ENCODE results near the gene EVC2. TPM values are rescaled to one million over a fixed set of nuclear protein-coding genes. Genes with fewer than 3 reads are reported as not detected.

EVC2 gene
- total RNA-seq, 2 experiments from 2014 or later, result 0.68 to 0.69 TPM

DNA sequence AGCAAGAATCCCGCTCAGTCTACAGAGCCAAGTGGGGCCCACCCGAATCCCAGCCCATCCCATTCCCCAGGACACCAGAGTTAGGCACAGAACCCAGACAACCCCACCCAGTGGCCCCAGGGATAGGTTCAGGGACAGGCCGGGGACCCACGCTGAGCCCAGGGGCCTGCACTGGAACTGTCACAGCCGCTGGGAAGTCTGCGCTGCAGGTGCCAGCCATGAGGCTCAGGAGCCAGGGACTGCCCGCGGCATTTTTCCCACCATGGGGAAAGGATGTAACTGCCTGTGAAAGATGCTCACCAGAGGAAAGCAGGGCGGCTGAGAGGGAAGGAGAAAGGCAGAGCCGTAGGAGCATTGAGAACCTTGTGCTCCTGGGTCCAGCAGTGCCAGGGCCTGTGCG, 12.0 kb downstream of the EVC2 start:
- Mint-ChIP-seq H3K27ac (no peak overlapping the region), H3K4me1 (no peaks in the 10 kb centered on the region), H3K4me3 (no peak overlapping the region), H3K9me3 (peaks cover 2% of the 10 kb centered on the region), H3K36me3 (no peaks in the 10 kb centered on the region), H3K27me3 (no peaks in the 10 kb centered on the region)
- DNase-seq, result no peak
- POLR2A ChIA-PET, result no interaction called here
- ATAC-seq (ENCODE audit: low read depth), result no peak

DNA sequence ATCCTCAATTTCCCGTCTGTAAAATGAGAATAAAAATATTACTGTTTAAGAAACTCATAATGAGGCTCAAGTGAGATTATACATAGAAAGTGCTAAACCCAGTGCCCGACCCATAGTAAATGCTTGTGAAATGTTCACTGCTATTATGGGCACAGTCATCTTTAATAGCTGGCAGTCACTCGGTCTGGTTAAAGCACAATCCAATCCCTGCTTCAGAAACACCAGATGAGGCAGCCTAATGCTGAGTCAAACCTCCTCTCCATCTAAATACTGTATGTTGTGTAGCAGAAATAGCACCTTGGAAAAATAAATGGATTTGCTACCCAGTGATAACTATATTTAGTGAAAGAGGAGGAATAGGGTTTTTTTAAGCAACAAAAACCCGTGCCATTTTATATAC, 14.5 kb downstream of the EVC2 start:
- peaks cover 4% of the 10 kb centered on the region for H3K27me3 Mint-ChIP-seq
- DNase-seq (no peak), ATAC-seq (ENCODE audit: low read depth) (no peak)
- H3K36me3 Mint-ChIP-seq, result no peaks in the 10 kb centered on the region
- no peaks in the 10 kb centered on the region for H3K9me3 Mint-ChIP-seq
- POLR2A ChIA-PET, result no interaction called here
- H3K27ac Mint-ChIP-seq, result no peak overlapping the region
- H3K4me3 Mint-ChIP-seq, result no peak overlapping the region
- no peaks in the 10 kb centered on the region for H3K4me1 Mint-ChIP-seq

DNA sequence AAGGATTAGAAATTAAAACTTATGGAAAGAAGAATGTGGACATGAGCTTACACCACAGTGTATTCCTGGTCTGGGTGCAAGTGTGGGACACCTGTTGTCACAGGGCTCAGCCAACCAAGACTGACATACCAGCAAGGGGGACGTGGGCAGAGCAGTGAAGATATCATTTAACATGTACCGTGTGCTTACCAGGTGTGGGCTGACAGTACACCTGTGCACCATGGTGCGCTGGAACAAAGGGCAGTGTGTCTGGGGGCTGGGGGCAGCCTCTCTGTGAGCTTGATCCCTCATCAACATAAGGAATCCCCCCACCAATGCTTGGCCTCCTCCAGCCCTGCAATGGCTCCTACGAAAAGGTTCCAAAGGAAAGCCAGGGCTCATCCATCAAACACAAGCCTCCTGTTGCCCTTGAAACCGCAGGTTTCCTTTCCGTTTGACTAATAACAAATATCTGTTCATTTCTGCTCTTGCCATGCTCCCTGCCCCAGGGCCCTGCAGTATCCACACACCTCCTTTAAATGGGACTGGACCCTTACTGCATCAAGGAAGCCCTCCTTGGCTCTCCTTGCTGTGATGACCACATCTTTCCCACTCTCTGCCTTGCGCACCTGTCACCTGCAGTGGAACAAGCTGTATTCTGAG, 16.7 kb downstream of the EVC2 start:
- H3K4me1 Mint-ChIP-seq, result no peaks in the 10 kb centered on the region
- no peak for ATAC-seq (ENCODE audit: low read depth)
- no peak for DNase-seq
- H3K27ac Mint-ChIP-seq, result no peak overlapping the region
- POLR2A ChIA-PET, result no interaction called here
- H3K4me3 Mint-ChIP-seq, result no peak overlapping the region
- H3K9me3 Mint-ChIP-seq, result no peaks in the 10 kb centered on the region
- H3K27me3 Mint-ChIP-seq, result peaks cover 4% of the 10 kb centered on the region
- no peaks in the 10 kb centered on the region for H3K36me3 Mint-ChIP-seq

DNA sequence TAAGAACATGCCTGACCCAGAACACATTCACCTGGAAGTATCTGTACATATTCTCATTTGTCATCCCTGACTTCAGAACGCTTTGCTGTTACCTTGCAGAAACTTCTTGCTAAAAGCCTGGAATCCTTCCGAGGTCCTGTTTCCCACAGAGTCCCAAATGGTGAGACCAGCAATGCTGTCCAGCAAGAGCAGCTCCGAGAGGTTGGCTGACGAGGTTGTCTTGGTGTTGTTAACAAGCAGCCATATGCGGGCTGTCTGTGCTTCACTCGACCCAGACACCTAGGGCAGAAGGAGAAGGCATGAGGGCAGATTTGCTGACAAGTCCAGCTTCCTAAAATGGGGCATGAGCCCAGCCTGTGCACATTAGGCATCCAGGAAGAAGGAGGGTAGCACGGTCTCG, 19.3 kb downstream of the EVC2 start:
- H3K27me3 Mint-ChIP-seq, result peaks cover 4% of the 10 kb centered on the region
- ATAC-seq (ENCODE audit: low read depth), result no peak
- POLR2A ChIA-PET, result no interaction called here
- H3K9me3 Mint-ChIP-seq, result no peaks in the 10 kb centered on the region
- no peak overlapping the region for H3K4me3 Mint-ChIP-seq
- H3K36me3 Mint-ChIP-seq, result no peaks in the 10 kb centered on the region
- DNase-seq, result no peak
- no peaks in the 10 kb centered on the region for H3K4me1 Mint-ChIP-seq
- H3K27ac Mint-ChIP-seq, result no peak overlapping the region

DNA sequence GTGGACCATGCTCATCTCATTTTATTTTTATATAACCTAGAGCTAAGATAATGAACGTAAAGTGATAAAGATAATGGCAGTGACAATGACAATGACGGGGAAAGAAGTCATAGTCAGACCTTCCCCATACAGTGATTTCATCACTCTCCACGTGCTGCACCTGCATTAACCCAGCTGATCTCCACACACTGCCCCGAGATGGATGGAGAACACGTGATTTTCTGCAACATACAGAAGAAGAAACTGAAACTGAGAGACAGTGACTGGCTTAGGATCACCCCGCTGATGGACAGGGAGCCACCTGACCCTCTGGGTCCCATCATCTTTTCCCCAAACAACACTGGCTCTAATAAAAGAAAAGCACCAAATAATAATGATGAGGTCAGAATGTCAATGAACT, 22.0 kb downstream of the EVC2 start:
- DNase-seq (no peak), ATAC-seq (ENCODE audit: low read depth) (no peak)
- Mint-ChIP-seq H3K9me3 (no peaks in the 10 kb centered on the region), H3K4me1 (no peaks in the 10 kb centered on the region), H3K27ac (no peak overlapping the region), H3K36me3 (no peaks in the 10 kb centered on the region), H3K4me3 (no peak overlapping the region), H3K27me3 (peaks cover 4% of the 10 kb centered on the region)
- POLR2A ChIA-PET, result no interaction called here

DNA sequence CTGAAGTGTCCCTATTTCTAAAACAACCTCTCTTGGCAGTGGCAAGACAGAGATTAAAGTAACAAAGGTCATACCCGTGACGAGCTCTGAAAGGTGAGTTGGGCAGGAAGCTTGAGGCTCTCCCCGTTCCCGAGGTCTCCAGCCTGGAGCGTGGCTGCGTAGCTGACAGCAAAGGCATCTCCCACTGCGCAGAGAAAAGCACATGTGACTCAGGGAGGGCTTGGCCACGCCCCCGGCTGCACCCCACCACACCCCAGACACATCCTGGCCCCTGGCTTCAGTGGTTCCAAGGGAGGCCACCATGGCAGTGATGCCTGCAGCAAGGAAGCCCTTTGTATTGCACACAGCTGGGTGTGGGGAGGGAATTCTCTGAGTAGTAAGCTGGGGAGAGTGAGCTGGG, 23.1 kb downstream of the EVC2 start:
- Mint-ChIP-seq H3K27ac (no peak overlapping the region), H3K4me3 (no peak overlapping the region), H3K9me3 (no peaks in the 10 kb centered on the region), H3K27me3 (peaks cover 4% of the 10 kb centered on the region), H3K4me1 (no peaks in the 10 kb centered on the region), H3K36me3 (no peaks in the 10 kb centered on the region)
- ATAC-seq (ENCODE audit: low read depth), result no peak
- DNase-seq, result no peak
- POLR2A ChIA-PET, result no interaction called here

DNA sequence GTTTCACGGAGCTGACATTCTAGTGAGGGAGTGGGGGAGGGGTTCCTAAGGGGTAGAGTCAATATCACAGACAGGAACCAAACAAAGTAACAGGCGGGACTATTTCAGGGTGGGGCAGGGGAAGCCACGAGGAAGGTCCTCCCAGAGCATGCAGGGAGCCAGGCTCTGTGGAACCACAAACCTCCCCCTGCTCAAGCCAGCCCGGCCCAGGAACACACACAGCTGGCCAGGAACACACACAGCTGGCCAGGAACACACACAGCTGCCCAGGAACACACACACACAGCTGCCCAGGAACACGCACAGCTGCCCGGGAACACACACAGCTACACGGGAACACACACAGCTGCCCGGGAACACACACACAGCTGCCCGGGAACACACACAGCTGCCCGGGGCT, 24.8 kb downstream of the EVC2 start:
- ATAC-seq (ENCODE audit: low read depth), result no peak
- Mint-ChIP-seq H3K9me3 (no peaks in the 10 kb centered on the region), H3K4me1 (no peaks in the 10 kb centered on the region), H3K27ac (no peak overlapping the region), H3K4me3 (no peak overlapping the region), H3K36me3 (no peaks in the 10 kb centered on the region), H3K27me3 (no peaks in the 10 kb centered on the region)
- DNase-seq, result no peak
- POLR2A ChIA-PET, result no interaction called here

DNA sequence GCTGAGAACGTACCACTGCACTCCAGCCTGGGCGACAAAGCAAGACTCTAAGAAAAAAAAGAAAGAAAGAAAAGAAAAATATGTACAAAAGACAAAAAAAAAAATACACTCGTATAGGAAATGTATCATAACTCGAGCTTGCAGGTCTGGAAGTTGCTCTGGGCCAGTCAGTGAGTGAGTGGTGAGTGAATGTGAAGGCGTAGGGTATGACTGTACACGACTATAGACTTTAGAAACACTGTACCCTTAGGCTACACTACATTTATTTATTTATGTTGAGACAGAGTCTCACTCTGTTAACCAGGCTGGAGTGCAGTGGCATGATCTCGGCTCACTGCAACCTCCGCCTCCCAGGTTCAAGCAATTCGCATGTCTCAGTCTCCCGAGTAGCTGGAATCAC, 29.4 kb downstream of the EVC2 start:
- no peaks in the 10 kb centered on the region for H3K4me1 Mint-ChIP-seq
- no peak for ATAC-seq (ENCODE audit: low read depth)
- DNase-seq, result no peak
- no peak overlapping the region for H3K27ac Mint-ChIP-seq
- no peaks in the 10 kb centered on the region for H3K36me3 Mint-ChIP-seq
- H3K9me3 Mint-ChIP-seq, result no peaks in the 10 kb centered on the region
- H3K4me3 Mint-ChIP-seq, result no peak overlapping the region
- POLR2A ChIA-PET, result no interaction called here
- H3K27me3 Mint-ChIP-seq, result peaks cover 2% of the 10 kb centered on the region

DNA sequence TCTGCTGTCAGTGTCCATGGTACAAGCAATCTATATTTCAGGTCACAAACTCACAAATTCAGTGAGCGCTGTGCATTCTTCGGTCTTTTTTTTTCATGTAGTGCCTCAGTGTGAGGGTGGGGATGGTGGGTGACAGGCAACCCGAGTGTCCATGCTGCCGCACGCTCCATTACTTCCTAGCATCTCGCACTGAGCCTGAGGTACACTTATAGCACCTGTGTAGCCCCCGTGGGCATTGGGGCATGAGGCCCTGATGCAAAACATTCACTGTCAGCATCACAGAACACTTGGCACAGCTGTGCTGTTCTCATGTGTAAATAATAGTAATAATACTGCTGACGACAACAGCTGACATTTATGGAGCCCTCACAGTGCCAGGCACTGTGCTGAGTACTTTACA, 31.6 kb downstream of the EVC2 start:
- H3K27ac Mint-ChIP-seq, result no peak overlapping the region
- H3K27me3 Mint-ChIP-seq, result peaks cover 2% of the 10 kb centered on the region
- ATAC-seq (ENCODE audit: low read depth) (no peak), DNase-seq (no peak)
- no peaks in the 10 kb centered on the region for H3K36me3 Mint-ChIP-seq
- no peak overlapping the region for H3K4me3 Mint-ChIP-seq
- no peaks in the 10 kb centered on the region for H3K4me1 Mint-ChIP-seq
- H3K9me3 Mint-ChIP-seq, result no peaks in the 10 kb centered on the region
- POLR2A ChIA-PET, result no interaction called here

DNA sequence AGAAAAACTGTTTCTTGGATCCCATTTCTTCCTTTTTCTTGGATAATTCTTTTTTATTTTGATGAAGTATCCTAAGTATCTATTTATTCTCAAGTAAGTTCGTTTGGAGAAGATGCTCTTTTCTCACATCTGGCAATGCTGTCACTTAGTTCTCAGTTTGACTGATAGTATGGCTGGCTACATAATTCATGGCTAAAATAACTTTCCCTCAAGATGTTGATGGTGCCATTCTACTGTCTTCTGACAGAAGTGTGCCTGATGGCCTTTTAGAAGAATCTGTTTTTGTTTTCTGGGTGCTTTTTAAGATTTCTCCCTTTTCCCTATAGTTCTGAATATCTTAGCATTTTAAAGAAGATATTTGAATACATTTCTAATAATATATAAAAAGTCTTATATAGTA, 41.6 kb downstream of the EVC2 start:
- Mint-ChIP-seq H3K9me3 (peaks cover 16% of the 10 kb centered on the region), H3K4me3 (no peak overlapping the region), H3K4me1 (no peaks in the 10 kb centered on the region), H3K36me3 (no peaks in the 10 kb centered on the region), H3K27ac (no peak overlapping the region), H3K27me3 (no peaks in the 10 kb centered on the region)
- no peak for ATAC-seq (ENCODE audit: low read depth)
- POLR2A ChIA-PET, result no interaction called here
- DNase-seq, result no peak

DNA sequence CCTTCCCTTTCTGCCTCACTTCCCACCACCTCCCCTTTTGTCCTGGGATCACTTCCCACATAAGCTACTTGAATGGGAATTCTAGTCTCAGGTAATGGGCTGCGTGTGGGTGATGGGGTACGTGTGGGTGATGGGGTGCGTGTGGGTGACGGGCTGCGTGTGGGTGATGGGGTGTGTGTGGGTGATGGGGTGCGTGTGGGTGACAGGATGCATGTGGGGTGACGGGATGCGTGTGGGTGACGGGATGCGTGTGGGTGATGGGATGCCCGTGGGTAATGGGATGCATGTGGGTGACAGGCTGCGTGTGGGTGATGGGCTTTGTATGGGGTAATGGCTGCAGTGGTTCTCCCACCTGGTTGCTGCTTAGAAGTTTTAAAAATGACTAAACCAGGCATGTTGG, 43.6 kb downstream of the EVC2 start:
- DNase-seq (no peak), ATAC-seq (ENCODE audit: low read depth) (no peak)
- no peaks in the 10 kb centered on the region for H3K27me3 Mint-ChIP-seq
- no peak overlapping the region for H3K27ac Mint-ChIP-seq
- no peaks in the 10 kb centered on the region for H3K36me3 Mint-ChIP-seq
- H3K9me3 Mint-ChIP-seq, result peaks cover 18% of the 10 kb centered on the region
- H3K4me1 Mint-ChIP-seq, result no peaks in the 10 kb centered on the region
- POLR2A ChIA-PET, result no interaction called here
- H3K4me3 Mint-ChIP-seq, result no peak overlapping the region

DNA sequence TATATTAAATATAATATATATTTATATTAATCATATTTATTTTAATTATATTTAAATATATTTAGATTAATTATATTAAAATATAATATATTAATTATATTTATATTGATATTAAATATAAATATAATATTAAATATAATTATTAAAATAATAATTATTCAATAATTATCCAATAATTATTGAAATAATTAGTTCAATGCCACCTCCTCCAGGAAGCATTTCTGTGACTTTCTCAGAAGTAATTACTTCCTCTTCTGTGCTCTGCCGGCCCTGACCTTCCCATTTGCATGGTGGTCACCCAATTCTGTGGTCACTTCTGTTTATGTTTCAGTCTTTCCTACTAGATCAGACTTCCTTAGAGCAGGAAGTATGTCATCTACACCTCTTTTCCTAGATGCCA, 45.8 kb downstream of the EVC2 start:
- ATAC-seq (ENCODE audit: low read depth) (no peak), DNase-seq (no peak)
- Mint-ChIP-seq H3K4me1 (no peaks in the 10 kb centered on the region), H3K27me3 (no peaks in the 10 kb centered on the region), H3K36me3 (no peaks in the 10 kb centered on the region), H3K4me3 (no peak overlapping the region), H3K27ac (no peak overlapping the region), H3K9me3 (peaks cover 15% of the 10 kb centered on the region)
- POLR2A ChIA-PET, result no interaction called here

DNA sequence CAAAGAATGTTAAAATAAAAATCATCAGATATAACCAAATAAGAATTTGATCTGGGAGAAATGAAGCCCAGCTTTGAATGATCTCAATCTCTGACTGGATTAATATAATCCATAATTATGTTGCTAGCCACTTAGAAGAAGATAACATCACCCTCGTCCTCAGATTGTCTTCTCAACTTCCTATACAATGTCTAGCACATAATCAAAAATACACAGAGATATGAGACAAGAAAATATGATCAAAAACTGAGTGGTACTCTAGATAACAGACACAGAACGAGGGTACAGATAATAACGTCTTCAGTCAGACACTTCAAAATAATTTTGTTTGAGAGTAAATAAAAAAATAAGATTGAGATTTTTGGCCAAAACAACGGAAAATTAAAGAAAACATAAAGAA, 47.1 kb downstream of the EVC2 start:
- POLR2A ChIA-PET, result no interaction called here
- no peaks in the 10 kb centered on the region for H3K27me3 Mint-ChIP-seq
- H3K4me3 Mint-ChIP-seq, result no peak overlapping the region
- DNase-seq (no peak), ATAC-seq (ENCODE audit: low read depth) (no peak)
- peaks cover 9% of the 10 kb centered on the region for H3K9me3 Mint-ChIP-seq
- H3K4me1 Mint-ChIP-seq, result no peaks in the 10 kb centered on the region
- no peak overlapping the region for H3K27ac Mint-ChIP-seq
- no peaks in the 10 kb centered on the region for H3K36me3 Mint-ChIP-seq

DNA sequence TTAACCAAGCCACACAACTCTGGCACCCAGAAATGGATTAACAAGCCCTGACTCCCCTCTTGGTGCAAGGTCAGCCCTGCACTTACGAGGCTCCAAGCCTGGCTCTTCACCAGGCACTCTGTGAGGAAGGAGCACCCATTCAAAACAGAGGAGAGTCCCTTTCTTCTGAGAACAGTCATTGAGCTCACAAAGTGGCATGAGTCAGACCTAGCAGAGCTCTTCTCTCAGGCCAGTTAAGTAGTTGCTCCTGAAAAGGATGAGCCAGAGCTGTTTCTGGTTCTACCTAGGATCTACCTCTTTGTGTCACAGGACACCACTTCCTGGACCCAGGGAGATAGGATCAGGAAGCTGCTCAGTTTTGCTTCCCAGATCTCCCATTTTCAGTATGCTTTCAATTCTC, 48.2 kb downstream of the EVC2 start:
- Mint-ChIP-seq H3K4me3 (no peak overlapping the region), H3K27ac (no peak overlapping the region), H3K27me3 (no peaks in the 10 kb centered on the region), H3K36me3 (no peaks in the 10 kb centered on the region), H3K9me3 (peaks cover 9% of the 10 kb centered on the region), H3K4me1 (no peaks in the 10 kb centered on the region)
- no peak for ATAC-seq (ENCODE audit: low read depth)
- no peak for DNase-seq
- POLR2A ChIA-PET, result no interaction called here

DNA sequence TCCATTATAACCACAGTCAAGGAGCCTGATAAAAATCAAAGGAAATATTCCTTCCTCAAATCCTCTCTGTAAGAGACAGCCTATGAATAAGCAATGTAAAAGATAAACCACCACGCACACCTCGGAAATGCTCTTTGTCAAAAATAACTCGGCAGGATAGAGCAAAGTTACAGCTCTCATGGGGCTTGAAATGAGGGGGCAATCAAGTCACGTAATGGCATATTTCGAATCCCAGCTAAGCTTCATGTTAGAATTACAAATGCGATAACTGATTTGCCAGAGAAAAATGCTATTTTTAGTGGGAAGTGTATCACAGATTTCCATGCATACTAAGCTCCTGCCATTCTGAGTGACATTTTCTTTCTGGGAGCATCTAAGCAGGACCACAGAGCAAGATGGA, 49.4 kb downstream of the EVC2 start:
- no peak for ATAC-seq (ENCODE audit: low read depth)
- POLR2A ChIA-PET, result no interaction called here
- no peaks in the 10 kb centered on the region for H3K27me3 Mint-ChIP-seq

More for the DNA sequence above, 49.4 kb downstream of the EVC2 start:
- Mint-ChIP-seq H3K9me3 (peaks cover 9% of the 10 kb centered on the region), H3K27ac (no peak overlapping the region), H3K4me3 (no peak overlapping the region), H3K4me1 (no peaks in the 10 kb centered on the region), H3K36me3 (no peaks in the 10 kb centered on the region)
- no peak for DNase-seq
